K562 (cell line): ENCODE measurements around the gene DIP2B. TPM values are rescaled to one million over a fixed set of nuclear protein-coding genes. Genes with fewer than 3 reads are reported as not detected.

Experiments
- ATAC-seq: fragments of 200-7000 bp; cut with Tn5 transposase; 3 replicates; pipeline ENCODE4 v1.9.1; 2020; ENCODE audit warnings: moderate library complexity
- BruUV-seq: library from RNA; stranded (reverse); fragments of 400-500 nt; replicated peaks from 2 replicates; lab custom pipeline; 2021; lab: Mats Ljungman, UMichigan
- CTCF ChIA-PET: fragments of 300-600 bp; formaldehyde crosslinking; extraction: SDS; loops from one replicate; lab custom pipeline; 2021; ENCODE audit warnings: low intra/inter-chr PET ratio; lab: Yijun Ruan, JAX
- POLR2A ChIA-PET: fragments of 300-600, 350-650 bp; sonication (Branson Sonifier 250); formaldehyde crosslinking; extraction: SDS; loops from one replicate; lab custom pipeline; 2021; ENCODE audit warnings: antibody characterized with exemption, inconsistent platforms; lab: Yijun Ruan, JAX
- DNase-seq, 4 experiments: peaks; one replicate each; pipeline versions ENCODE4 v3.0.0 to v3.0.0-alpha.2; 2011 to 2018; ENCODE audit warnings: low spot score in 3 of 4, mixed read lengths in 3 of 4; ENCODE audit errors: extremely low read depth in 1 of 4
- FAIRE-seq: peaks from 2 replicates; lab custom pipeline; 2011; peaks lifted over from hg19 to GRCh38; lab: Jason Lieb, UNC
- H2AFZ ChIP-seq: 2 replicates; pipeline ENCODE4 v1.6.0; 2011; ENCODE audit warnings: low read depth, low read length, control low read depth, inconsistent platforms
- H3K27ac ChIP-seq: fragments of 200-600 bp; 3 replicates; pipeline ENCODE4 v1.8.0; 2011; ENCODE audit warnings: low read depth, mild to moderate bottlenecking, control low read depth, inconsistent platforms, low read length, moderate library complexity, mixed read lengths; ENCODE audit errors: extremely low read depth
- H3K27me3 ChIP-seq, 2 experiments: fragments of 300-600 bp in 1 of 2; 2 replicates in 1 of 2; 3 replicates in 1 of 2; pipeline versions ENCODE4 v1.6.0 to v1.8.0; 2011; ENCODE audit warnings: inconsistent platforms in 2 of 2, low read length in 2 of 2, mild to moderate bottlenecking in 1 of 2, mixed read lengths in 1 of 2, moderate library complexity in 1 of 2; ENCODE audit not compliant: control insufficient read depth in 2 of 2, insufficient read depth in 2 of 2
- H3K36me3 ChIP-seq: fragments of 300-600 bp; 3 replicates; pipeline ENCODE4 v1.8.0; 2011; ENCODE audit warnings: mild to moderate bottlenecking, low read length, inconsistent platforms; ENCODE audit not compliant: control insufficient read depth, insufficient read depth
- H3K4me1 ChIP-seq, 2 experiments: fragments of 200-600 bp in 1 of 2; replicated peaks in 1 of 2; 2 replicates in 1 of 2; 3 replicates in 1 of 2; pipeline versions ENCODE4 v1.5.1 to v1.8.0; 2011; ENCODE audit warnings: inconsistent platforms in 2 of 2, low read length in 2 of 2, mild to moderate bottlenecking in 1 of 2, mixed read lengths in 1 of 2, moderate library complexity in 1 of 2; ENCODE audit not compliant: control insufficient read depth in 2 of 2, insufficient read depth in 2 of 2
- H3K4me2 ChIP-seq: 2 replicates; pipeline ENCODE4 v1.6.1; 2011; ENCODE audit warnings: low read length, control low read depth, inconsistent platforms, mixed read lengths; ENCODE audit not compliant: insufficient read depth
- H3K4me3 ChIP-seq: fragments of 200-600 bp; sonication (generic), shearing (Covaris generic); 2 replicates; pipeline ENCODE4 v1.5.1; 2016; ENCODE audit warnings: control low read depth, inconsistent platforms
- H3K79me2 ChIP-seq: fragments of 200-600 bp; 3 replicates; pipeline ENCODE4 v1.8.0; 2011; ENCODE audit warnings: low read length, inconsistent platforms; ENCODE audit not compliant: control insufficient read depth, insufficient read depth
- H3K9ac ChIP-seq, 2 experiments: 2 replicates each; pipeline versions ENCODE4 v1.6.0 to v1.6.1; 2011; ENCODE audit warnings: low read depth in 2 of 2, low read length in 2 of 2, control low read depth in 1 of 2, inconsistent platforms in 1 of 2, mild to moderate bottlenecking in 1 of 2, mixed read lengths in 1 of 2; ENCODE audit not compliant: insufficient read depth in 1 of 2
- H3K9me1 ChIP-seq: one replicate; pipeline ENCODE4 v1.6.0; 2011; ENCODE audit warnings: inconsistent platforms, mild to moderate bottlenecking, low read length, moderate library complexity; ENCODE audit not compliant: control insufficient read depth, insufficient read depth
- H3K9me3 ChIP-seq: replicated peaks from 2 replicates; pipeline ENCODE4 v1.5.1; 2011; ENCODE audit warnings: low read depth, low read length, inconsistent platforms; ENCODE audit not compliant: control insufficient read depth, insufficient read depth
- H4K20me1 ChIP-seq: replicated peaks from 2 replicates; pipeline ENCODE4 v1.6.1; 2011; ENCODE audit warnings: low read length, inconsistent platforms, mixed read lengths; ENCODE audit not compliant: control insufficient read depth, insufficient read depth
- CXXC5 ChIP-seq: fragments of 250-450 bp; sonication (Bioruptor Pico); IDR thresholded peaks from 2 replicates; pipeline ENCODE4 v1.8.0; 2022; ENCODE audit warnings: inconsistent platforms, mild to moderate bottlenecking, moderate library complexity
- ESRRA ChIP-seq: fragments of 450-650 bp; IDR thresholded peaks from 2 replicates; pipeline ENCODE4 v1.6.1; 2014; ENCODE audit warnings: low read depth, mild to moderate bottlenecking, moderate library complexity, borderline replicate concordance
- GTF2A2 ChIP-seq: IDR thresholded peaks from 2 replicates; pipeline ENCODE4 v1.6.1; 2016; ENCODE audit warnings: mild to moderate bottlenecking, missing genetic modification characterization, missing compliant biosample characterization
- MCM3 ChIP-seq: fragments of 450-650 bp; IDR thresholded peaks from 2 replicates; pipeline ENCODE4 v1.6.1; 2016
- PHB ChIP-seq: fragments of 250-450 bp; sonication (Bioruptor Pico); IDR thresholded peaks from 2 replicates; pipeline ENCODE4 v1.5.0; 2021
- ZNF384 ChIP-seq: IDR thresholded peaks from 2 replicates; pipeline ENCODE4 v1.6.1; 2012; ENCODE audit warnings: low read depth, low read length, improper control_type of control experiment
- ZNF764 ChIP-seq: fragments of 250-450 bp; sonication (Bioruptor Pico); IDR thresholded peaks from 2 replicates; pipeline ENCODE4 v1.4.0; 2020; ENCODE audit warnings: low read depth, mild to moderate bottlenecking, moderate library complexity
- WGBS: fragments of 100-300 bp; shearing (Covaris generic); methylation state at CpG from one replicate; pipeline ENCODE4 v1.1.6; 2016; ENCODE audit warnings: low coverage, mixed read lengths; ENCODE audit not compliant: insufficient coverage; ENCODE audit errors: missing lambda C conversion rate; 5-methylcytosine and 5-hydroxymethylcytosine counted together
- in situ Hi-C: fragments of 300-500 bp; cut with MboI; formaldehyde crosslinking; loops from 4 replicates; pipeline ENCODE4 v1.15.0; 2018; ENCODE audit warnings: inconsistent platforms, mixed read lengths
- intact Hi-C: fragments of 100-400 bp; cut with micrococcal nuclease; formaldehyde crosslinking; loops from 2 replicates; pipeline ENCODE4 v1.14.2; 2022
- polyA plus RNA-seq, 8 experiments: library from polyadenylated mRNA; depleted of rRNA in 4 of 8; stranded (reverse) in 5 of 8; unstranded in 3 of 8; fragments of >200 nt; fragmentation: Nextera tagmentation in 2 of 8; fragmentation: Illumina TruSeq in 1 of 8; extraction: Ambion mirVana in 2 of 8; extraction: Trizol in 1 of 8; gene quantifications; 2 replicates each; pipeline versions ENCODE4 v1.2.1 to v1.2.3, GENCODE V29; 2011 to 2014; ENCODE audit warnings: inconsistent platforms in 1 of 8, missing spikeins in 1 of 8
- total RNA-seq, 7 experiments: library from RNA; depleted of rRNA in 6 of 7; stranded (reverse); fragments of >200 nt in 6 of 7; fragmentation: Illumina TruSeq in 2 of 7; extraction: Trizol in 2 of 7; gene quantifications; 2 replicates each; pipeline versions ENCODE4 v1.2.1 to v1.2.3, GENCODE V29; 2011 to 2021; ENCODE audit warnings: low replicate concordance in 1 of 7
- TF ChIP-seq, protein P1 (sequence below): fragments of 250-450 bp; sonication (Bioruptor Pico); IDR thresholded peaks from 2 replicates; pipeline ENCODE4 v1.4.0; 2020; ENCODE audit warnings: borderline replicate concordance
- TF ChIP-seq, protein P2 (sequence below): fragments of 450-650 bp; formaldehyde crosslinking; IDR thresholded peaks from 2 replicates; pipeline ENCODE4 v1.4.0; 2020; ENCODE audit warnings: mild to moderate bottlenecking, moderate library complexity
- TF ChIP-seq, protein P3 (sequence below): fragments of 450-650 bp; formaldehyde crosslinking; IDR thresholded peaks from 2 replicates; pipeline ENCODE4 v1.4.0; 2022; ENCODE audit warnings: missing genetic modification characterization
- TF ChIP-seq, protein P4 (sequence below): fragments of 450-650 bp; IDR thresholded peaks from 2 replicates; pipeline ENCODE4 v1.6.1; 2016; ENCODE audit warnings: antibody characterized with exemption

Gene DIP2B
- total and polyA plus RNA-seq, 9 of the 15 experiments (the other 6 are each of a cell fraction or from before 2014, with no cell fraction given), result 4.6 to 26.1 (median 18.8) TPM

DNA sequence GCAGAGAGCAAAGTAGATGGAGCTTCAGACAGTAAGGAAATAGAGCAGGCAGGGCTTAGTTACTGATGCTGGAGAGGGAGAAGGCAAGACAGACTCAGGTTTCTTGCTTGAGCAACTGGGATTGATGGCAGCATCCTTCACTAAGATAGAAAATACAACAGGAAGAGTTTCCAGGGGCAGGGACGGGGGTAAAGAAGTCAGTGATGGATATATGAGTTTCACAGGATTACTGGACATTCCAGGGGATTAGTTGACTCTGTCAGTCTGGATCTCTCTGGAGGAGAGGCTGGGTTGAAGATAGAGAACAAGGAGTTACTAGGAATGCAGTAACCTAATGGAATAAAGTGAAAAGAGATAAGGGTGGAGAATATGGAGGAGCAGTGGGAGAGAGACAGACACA lies 184.7 kb downstream of the DIP2B start:
- ATAC-seq (no peak), FAIRE-seq (no peak)
- in situ Hi-C loops (no loop called here), intact Hi-C loops (no loop called here)
- Histone ChIP-seq H3K36me3 (peaks cover 67% of the 10 kb centered on the region), H4K20me1 (no peaks in the 10 kb centered on the region), H2AFZ (no peak overlapping the region), H3K27me3 (no peaks in the 10 kb centered on the region), H3K27ac (no peak overlapping the region), H3K9me3 (no peaks in the 10 kb centered on the region), H3K4me3 (no peak overlapping the region), H3K4me1 (no peaks in the 10 kb centered on the region), H3K4me2 (no peak overlapping the region), H3K9ac (no peak overlapping the region)
- CTCF ChIA-PET, result no interaction called here
- no TSS peak for BruUV-seq
- WGBS, result 57% methylated on average over 1 of the region's 1 CpG
- POLR2A ChIA-PET, result interaction anchor here (1.0 to 1.2 kb wide), 2 partner anchors 10 to 181 kb away, joined by 3 read pairs; no protein-coding TSS in a partner anchor
- TF ChIP-seq, protein P1, sequence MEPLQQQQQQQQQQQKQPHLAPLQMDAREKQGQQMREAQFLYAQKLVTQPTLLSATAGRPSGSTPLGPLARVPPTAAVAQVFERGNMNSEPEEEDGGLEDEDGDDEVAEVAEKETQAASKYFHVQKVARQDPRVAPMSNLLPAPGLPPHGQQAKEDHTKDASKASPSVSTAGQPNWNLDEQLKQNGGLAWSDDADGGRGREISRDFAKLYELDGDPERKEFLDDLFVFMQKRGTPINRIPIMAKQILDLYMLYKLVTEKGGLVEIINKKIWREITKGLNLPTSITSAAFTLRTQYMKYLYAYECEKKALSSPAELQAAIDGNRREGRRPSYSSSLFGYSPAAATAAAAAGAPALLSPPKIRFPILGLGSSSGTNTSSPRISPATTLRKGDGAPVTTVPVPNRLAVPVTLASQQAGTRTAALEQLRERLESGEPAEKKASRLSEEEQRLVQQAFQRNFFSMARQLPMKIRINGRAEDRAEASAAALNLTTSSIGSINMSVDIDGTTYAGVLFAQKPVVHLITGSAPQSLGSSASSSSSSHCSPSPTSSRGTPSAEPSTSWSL (CRISPR knock-in tag), result no peak
- TF ChIP-seq ESRRA, result no peak
- TF ChIP-seq, protein P2, sequence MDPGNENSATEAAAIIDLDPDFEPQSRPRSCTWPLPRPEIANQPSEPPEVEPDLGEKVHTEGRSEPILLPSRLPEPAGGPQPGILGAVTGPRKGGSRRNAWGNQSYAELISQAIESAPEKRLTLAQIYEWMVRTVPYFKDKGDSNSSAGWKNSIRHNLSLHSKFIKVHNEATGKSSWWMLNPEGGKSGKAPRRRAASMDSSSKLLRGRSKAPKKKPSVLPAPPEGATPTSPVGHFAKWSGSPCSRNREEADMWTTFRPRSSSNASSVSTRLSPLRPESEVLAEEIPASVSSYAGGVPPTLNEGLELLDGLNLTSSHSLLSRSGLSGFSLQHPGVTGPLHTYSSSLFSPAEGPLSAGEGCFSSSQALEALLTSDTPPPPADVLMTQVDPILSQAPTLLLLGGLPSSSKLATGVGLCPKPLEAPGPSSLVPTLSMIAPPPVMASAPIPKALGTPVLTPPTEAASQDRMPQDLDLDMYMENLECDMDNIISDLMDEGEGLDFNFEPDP (CRISPR knock-in tag), result no peak
- TF ChIP-seq, protein P3, sequence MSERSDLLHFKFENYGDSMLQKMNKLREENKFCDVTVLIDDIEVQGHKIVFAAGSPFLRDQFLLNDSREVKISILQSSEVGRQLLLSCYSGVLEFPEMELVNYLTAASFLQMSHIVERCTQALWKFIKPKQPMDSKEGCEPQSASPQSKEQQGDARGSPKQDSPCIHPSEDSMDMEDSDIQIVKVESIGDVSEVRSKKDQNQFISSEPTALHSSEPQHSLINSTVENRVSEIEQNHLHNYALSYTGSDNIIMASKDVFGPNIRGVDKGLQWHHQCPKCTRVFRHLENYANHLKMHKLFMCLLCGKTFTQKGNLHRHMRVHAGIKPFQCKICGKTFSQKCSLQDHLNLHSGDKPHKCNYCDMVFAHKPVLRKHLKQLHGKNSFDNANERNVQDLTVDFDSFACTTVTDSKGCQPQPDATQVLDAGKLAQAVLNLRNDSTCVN (CRISPR knock-in tag), result no peak
- TF ChIP-seq MCM3, result no peak
- no peak for TF ChIP-seq CXXC5 (CRISPR knock-in tag)
- no peak for TF ChIP-seq ZNF384
- TF ChIP-seq PHB (CRISPR knock-in tag), result no peak
- TF ChIP-seq, protein P4, sequence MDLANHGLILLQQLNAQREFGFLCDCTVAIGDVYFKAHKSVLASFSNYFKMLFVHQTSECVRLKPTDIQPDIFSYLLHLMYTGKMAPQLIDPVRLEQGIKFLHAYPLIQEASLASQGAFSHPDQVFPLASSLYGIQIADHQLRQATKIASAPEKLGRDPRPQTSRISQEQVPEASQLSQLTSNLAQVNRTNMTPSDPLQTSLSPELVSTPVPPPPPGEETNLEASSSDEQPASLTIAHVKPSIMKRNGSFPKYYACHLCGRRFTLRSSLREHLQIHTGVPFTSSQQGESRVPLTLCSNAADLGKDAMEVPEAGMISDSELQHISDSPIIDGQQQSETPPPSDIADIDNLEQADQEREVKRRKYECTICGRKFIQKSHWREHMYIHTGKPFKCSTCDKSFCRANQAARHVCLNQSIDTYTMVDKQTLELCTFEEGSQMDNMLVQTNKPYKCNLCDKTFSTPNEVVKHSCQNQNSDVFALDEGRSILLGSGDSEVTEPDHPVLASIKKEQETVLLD, result no peak
- no peak for TF ChIP-seq ZNF764
- TF ChIP-seq GTF2A2 (tag), result no peak
- TF ChIP-seq, all 486 proteins: peak for 0
- Histone ChIP-seq H3K9me1 (no peaks in the 10 kb centered on the region), H3K79me2 (no peaks in the 10 kb centered on the region)
- no peak for DNase-seq
